CD4-positive, alpha-beta T cell (primary cell): ENCODE results near the gene RNU6-8. TPM values are rescaled to one million over a fixed set of nuclear protein-coding genes. Genes with fewer than 3 reads are reported as not detected.

Source experiments
- ATAC-seq: fragments of 200-7000 bp; cut with Tn5 transposase; one replicate; pipeline ENCODE4 v1.10.0; 2022; ENCODE audit warnings: mild to moderate bottlenecking; ENCODE audit not compliant: poor library complexity
- CTCF ChIA-PET: fragments of 350-600 bp; sonication (Branson Sonifier 250); formaldehyde crosslinking; loops from one replicate; lab custom pipeline; 2021; ENCODE audit warnings: antibody characterized with exemption, inconsistent platforms; lab: Charles Lee
- POLR2A ChIA-PET: fragments of 350-600 bp; sonication (Branson Sonifier 250); formaldehyde crosslinking; loops from one replicate; lab custom pipeline; 2021; ENCODE audit warnings: antibody characterized with exemption, inconsistent platforms; lab: Charles Lee
- DNase-seq, 14 experiments: peaks; one replicate each; pipeline ENCODE4 v3.0.0-alpha.2; 2013 to 2020; ENCODE audit warnings: mixed read lengths in 2 of 14
- H3K27ac ChIP-seq, 2 donors: one replicate each; pipeline versions ENCODE4 v1.5.1 to v1.7.0; 2013; ENCODE audit warnings: low read length in 2 of 2, low read depth in 1 of 2, mild to moderate bottlenecking in 1 of 2
- H3K27me3 ChIP-seq, 2 experiments: 1 replicate in 1 of 2; 2 replicates in 1 of 2; pipeline versions ENCODE4 v1.6.1 to v1.7.0; 2013; ENCODE audit warnings: low read length in 2 of 2, control low read depth in 1 of 2, mild to moderate bottlenecking in 1 of 2, moderate library complexity in 1 of 2; ENCODE audit not compliant: insufficient read depth in 2 of 2, control insufficient read depth in 1 of 2
- H3K36me3 ChIP-seq: one replicate; pipeline ENCODE4 v1.6.1; 2013; ENCODE audit warnings: low read length, control low read depth; ENCODE audit not compliant: insufficient read depth
- H3K4me1 ChIP-seq: one replicate; pipeline ENCODE4 v1.6.1; 2013; ENCODE audit warnings: low read length, control low read depth; ENCODE audit not compliant: insufficient read depth
- H3K4me3 ChIP-seq: one replicate; pipeline ENCODE4 v1.5.1; 2013; ENCODE audit warnings: mild to moderate bottlenecking, low read length, moderate library complexity
- H3K9me3 ChIP-seq, 2 experiments: 1 replicate in 1 of 2; 2 replicates in 1 of 2; pipeline versions ENCODE4 v1.6.1 to v1.7.0; 2013; ENCODE audit warnings: low read length in 2 of 2, mild to moderate bottlenecking in 2 of 2, control low read depth in 1 of 2, moderate library complexity in 1 of 2; ENCODE audit not compliant: control insufficient read depth in 1 of 2, insufficient read depth in 1 of 2
- H3K27ac Mint-ChIP-seq: one replicate; pipeline ENCODE4 v1.8.0; 2020; ENCODE audit warnings: mixed read lengths
- H3K27me3 Mint-ChIP-seq: one replicate; pipeline ENCODE4 v1.8.0; 2021; ENCODE audit warnings: mixed read lengths
- H3K36me3 Mint-ChIP-seq: one replicate; pipeline ENCODE4 v1.8.0; 2021; ENCODE audit warnings: low read depth, mixed read lengths
- H3K4me1 Mint-ChIP-seq: one replicate; pipeline ENCODE4 v1.8.0; 2021; ENCODE audit warnings: low read depth, mixed read lengths
- H3K4me3 Mint-ChIP-seq: one replicate; pipeline ENCODE4 v1.8.0; 2020; ENCODE audit warnings: mild to moderate bottlenecking, mixed read lengths
- H3K9me3 Mint-ChIP-seq: one replicate; pipeline ENCODE4 v1.8.0; 2020; ENCODE audit warnings: mixed read lengths
- intact Hi-C, 2 experiments: fragments of 100-400 bp; cut with DNase I in 1 of 2; cut with micrococcal nuclease in 1 of 2; formaldehyde crosslinking; loops; one replicate each; pipeline versions ENCODE4 v1.15.1 to v1.9.0; 2023 to 2025; cut with DNase I, micrococcal nuclease
- total RNA-seq, 174 experiments: library from RNA in 2 of 174; stranded (reverse) in 2 of 174; gene quantifications; one replicate each; pipeline ENCODE4 v1.2.3 and lab custom pipeline; 2021 to 2026
- TF ChIP-seq, protein P1 (sequence below): fragments of 200-600 bp; IDR thresholded peaks from one replicate; pipeline ENCODE4 v1.8.0; 2022; ENCODE audit warnings: antibody characterized with exemption, mild to moderate bottlenecking

Gene RNU6-8
- total RNA-seq, 2 experiments from 2014 or later = not detected

DNA sequence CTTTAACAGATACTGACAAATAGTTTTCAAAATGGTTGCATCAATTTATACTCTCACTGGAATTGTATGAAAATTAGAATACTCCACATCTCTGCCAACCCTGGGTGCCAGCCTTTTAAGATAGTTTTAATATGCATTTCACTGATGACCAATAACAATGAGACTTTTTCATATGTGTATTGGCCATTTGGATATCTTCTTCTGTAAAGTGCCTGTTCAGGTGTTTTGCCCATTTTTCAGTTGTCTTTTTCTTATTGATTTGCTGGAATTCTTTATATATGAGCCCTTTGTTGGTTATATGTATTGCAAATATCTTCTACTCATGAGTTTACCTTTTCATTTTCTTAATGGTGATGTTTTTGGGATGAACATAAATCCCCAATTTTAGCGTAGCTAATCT is 18.0 kb downstream of the RNU6-8 start:
- Histone ChIP-seq H3K4me3 (no peak overlapping the region), H3K36me3 (no peaks in the 10 kb centered on the region), H3K9me3 (peaks cover 6 to 12% of the 10 kb centered on the region in 2 experiments), H3K27me3 (no peaks in the 10 kb centered on the region), H3K4me1 (no peaks in the 10 kb centered on the region), H3K27ac (no peak overlapping the region)
- H3K4me1 Mint-ChIP-seq = no peaks in the 10 kb centered on the region
- peaks cover 6% of the 10 kb centered on the region for H3K27me3 Mint-ChIP-seq
- ATAC-seq (no peak), DNase-seq (no peak)
- ChIA-PET CTCF (no interaction called here), POLR2A (no interaction called here)
- intact Hi-C loops = no loop called here
- peaks cover 12% of the 10 kb centered on the region for H3K9me3 Mint-ChIP-seq
- no peak overlapping the region for H3K4me3 Mint-ChIP-seq
- H3K27ac Mint-ChIP-seq = no peak overlapping the region
- TF ChIP-seq, protein P1, sequence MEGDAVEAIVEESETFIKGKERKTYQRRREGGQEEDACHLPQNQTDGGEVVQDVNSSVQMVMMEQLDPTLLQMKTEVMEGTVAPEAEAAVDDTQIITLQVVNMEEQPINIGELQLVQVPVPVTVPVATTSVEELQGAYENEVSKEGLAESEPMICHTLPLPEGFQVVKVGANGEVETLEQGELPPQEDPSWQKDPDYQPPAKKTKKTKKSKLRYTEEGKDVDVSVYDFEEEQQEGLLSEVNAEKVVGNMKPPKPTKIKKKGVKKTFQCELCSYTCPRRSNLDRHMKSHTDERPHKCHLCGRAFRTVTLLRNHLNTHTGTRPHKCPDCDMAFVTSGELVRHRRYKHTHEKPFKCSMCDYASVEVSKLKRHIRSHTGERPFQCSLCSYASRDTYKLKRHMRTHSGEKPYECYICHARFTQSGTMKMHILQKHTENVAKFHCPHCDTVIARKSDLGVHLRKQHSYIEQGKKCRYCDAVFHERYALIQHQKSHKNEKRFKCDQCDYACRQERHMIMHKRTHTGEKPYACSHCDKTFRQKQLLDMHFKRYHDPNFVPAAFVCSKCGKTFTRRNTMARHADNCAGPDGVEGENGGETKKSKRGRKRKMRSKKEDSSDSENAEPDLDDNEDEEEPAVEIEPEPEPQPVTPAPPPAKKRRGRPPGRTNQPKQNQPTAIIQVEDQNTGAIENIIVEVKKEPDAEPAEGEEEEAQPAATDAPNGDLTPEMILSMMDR = no peak
- H3K36me3 Mint-ChIP-seq = no peaks in the 10 kb centered on the region

DNA sequence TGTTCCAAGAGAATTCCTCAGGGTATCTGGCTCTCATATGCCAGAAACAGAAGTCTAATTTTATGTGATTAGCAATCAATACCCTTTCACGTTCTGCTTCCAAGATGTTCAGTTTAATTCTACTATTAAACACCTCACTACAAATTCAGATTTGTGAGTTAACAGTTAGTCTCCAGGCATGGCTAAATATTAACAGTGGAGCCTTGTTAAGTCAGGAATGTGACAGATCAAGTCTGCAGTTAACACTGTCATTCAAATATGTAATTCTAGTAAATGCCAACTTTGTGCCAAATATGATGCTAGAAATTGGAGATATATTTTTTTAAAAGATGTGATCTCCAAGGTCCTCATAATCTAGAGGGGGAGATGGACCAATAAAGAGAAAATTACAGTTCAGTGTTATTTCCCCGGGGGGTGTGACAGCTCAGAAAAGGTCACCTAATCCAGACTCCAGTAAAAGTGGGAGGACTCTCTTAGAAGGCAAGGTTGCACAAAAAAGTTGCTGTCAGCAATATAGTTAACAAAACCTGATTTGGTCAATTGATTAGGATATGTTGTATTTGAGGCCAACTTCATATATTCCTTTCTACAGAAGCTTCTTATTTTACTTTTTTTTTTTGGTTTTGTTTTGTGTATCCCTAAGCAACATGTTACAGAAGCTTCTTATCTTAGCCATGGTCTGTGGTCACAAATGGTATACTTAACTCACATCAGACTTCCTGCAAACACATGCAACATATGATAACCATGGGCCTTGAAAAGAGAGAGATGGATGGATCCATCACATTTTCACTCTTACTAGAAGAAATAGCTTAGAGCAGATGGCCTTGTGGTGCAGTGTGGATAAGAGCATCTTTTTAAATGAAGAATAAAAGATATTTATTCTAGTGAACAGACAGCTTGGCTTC is 19.7 kb downstream of the RNU6-8 start:
- Histone ChIP-seq H3K27me3 (no peaks in the 10 kb centered on the region), H3K4me1 (no peaks in the 10 kb centered on the region), H3K27ac (no peak overlapping the region), H3K9me3 (peaks cover 6 to 12% of the 10 kb centered on the region in 2 experiments), H3K4me3 (no peak overlapping the region), H3K36me3 (no peaks in the 10 kb centered on the region)
- TF ChIP-seq, protein P1 = no peak
- POLR2A ChIA-PET = no interaction called here
- H3K4me1 Mint-ChIP-seq = no peaks in the 10 kb centered on the region
- H3K27ac Mint-ChIP-seq = no peak overlapping the region
- DNase-seq (no peak), ATAC-seq (no peak)
- no peaks in the 10 kb centered on the region for H3K36me3 Mint-ChIP-seq
- CTCF ChIA-PET = no interaction called here
- peaks cover 12% of the 10 kb centered on the region for H3K9me3 Mint-ChIP-seq
- no peak overlapping the region for H3K4me3 Mint-ChIP-seq
- intact Hi-C loops = no loop called here
- peaks cover 6% of the 10 kb centered on the region for H3K27me3 Mint-ChIP-seq

DNA sequence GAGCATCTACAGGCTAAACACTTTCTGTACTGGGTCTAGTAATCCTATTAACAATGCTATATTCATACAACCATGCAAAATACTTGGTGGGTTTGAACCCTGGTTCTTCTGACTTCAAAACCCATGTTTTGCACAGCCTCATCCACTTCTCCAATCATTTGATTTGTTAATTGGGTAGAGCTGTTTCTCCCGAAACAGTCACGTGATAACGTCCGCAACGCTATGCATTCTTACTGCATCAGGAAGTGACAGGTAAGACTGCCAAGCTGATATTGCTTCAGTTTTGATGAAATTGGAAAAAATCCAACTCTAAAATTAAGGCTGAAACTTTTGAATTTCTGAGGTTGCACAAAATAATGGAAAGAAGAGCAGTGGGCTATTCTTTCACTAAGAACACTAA is 31.6 kb downstream of the RNU6-8 start:
- TF ChIP-seq, protein P1 = no peak
- no peak for ATAC-seq
- ChIA-PET POLR2A (no interaction called here), CTCF (no interaction called here)
- Mint-ChIP-seq H3K27me3 (no peaks in the 10 kb centered on the region), H3K27ac (no peak overlapping the region), H3K4me1 (no peaks in the 10 kb centered on the region), H3K9me3 (no peaks in the 10 kb centered on the region), H3K36me3 (no peaks in the 10 kb centered on the region), H3K4me3 (no peak overlapping the region)
- no peak for DNase-seq
- Histone ChIP-seq H3K4me1 (no peaks in the 10 kb centered on the region), H3K27me3 (no peaks in the 10 kb centered on the region), H3K9me3 (no peaks in the 10 kb centered on the region), H3K36me3 (no peaks in the 10 kb centered on the region), H3K4me3 (no peak overlapping the region), H3K27ac (no peak overlapping the region)
- intact Hi-C loops = no loop called here
